ENCODE results near the gene CAMSAP1.

The CAMSAP1 gene

GRCh38 chr9:135937521-135938489 is 30.5 kb upstream of the CAMSAP1 start:
- DNase-seq = no peak

GRCh38 chr9:135933114-135933513 is 25.8 kb upstream of the CAMSAP1 start:
- DNase-seq = no peak

DNA sequence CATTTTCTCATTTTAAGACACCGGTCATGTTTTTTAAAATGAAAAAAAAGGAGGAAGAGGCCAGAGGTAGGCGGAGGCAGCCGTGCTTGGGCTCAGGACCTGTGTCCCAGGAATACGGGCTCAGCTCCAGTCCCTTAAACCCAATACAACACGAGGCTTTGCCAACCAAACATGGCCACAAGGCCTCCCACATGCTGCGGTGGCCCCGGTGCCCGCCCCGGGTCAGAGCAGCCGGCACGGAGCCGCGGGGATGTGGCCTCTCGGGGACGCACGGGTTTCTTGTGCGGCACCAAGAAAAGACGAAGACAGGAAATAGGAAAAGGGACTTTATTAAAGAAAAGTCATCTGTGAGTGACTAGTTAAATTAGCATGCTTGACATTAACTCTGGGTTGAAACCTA is 25.3 kb upstream of the CAMSAP1 start:
- no peak for DNase-seq

DNA sequence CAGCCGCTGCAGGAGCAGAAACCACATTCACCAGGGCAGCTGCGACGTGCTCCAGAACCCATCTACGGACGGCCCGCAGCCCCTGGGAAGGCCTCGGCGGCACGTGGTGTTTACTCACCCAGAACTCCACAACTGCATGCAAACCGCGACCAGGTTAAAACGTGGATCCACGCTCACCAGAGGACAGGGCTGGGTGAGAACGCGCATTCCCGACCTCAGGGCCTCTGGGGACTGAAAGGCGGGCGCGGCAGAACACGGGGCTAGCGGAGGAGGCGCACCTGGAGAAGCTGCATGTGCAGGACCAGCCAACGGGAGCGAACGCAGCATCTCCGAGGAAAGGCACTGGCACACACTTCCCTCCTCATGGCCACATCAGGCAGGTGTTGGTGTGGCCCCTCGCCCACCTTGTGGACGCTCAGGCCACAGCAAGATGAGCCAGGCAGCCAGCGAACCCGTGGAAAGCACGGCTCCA is 24.0 kb upstream of the CAMSAP1 start:
- no peak for DNase-seq

- no peak for DNase-seq
These were observed 23.4 kb upstream of the CAMSAP1 start for GRCh38 chr9:135930446-135931345.

DNA sequence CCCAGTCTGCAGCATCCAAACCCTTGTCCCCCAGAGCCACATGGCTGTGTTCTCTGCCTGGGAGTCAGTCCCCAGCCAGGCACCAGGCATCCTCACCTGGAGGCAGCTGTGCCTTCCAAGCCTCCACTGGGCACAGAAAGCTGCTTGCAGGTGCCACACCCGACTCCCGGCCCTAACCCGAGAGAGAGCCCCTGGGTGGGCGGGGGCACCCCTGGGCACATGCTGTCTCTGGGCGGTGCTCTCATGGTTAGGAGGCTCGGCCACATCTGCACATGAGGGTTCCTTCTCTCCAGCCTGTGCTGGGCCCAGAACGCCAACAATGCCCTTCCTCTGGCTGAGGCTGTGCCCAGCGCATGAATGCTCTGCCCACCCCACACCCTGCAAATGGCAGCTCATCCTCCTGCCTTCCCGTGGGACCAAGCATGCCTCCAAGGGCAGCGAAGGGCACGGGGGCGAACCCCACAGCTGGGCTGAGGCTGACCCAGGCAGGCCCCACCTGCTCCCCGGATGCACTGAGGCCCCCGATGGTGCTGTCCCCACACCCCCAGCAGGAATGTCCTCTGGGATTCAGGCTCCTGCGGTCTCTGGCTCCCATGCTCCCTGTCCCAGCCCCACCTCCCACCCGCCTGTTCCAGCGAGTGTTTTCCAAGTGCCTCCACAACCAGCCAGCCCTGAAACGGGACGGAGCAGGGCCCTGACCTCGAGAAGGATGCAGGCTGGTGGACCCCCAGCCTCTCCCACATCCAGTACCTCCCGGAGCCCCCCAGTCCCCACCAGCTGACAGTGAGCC is 22.5 kb upstream of the CAMSAP1 start:
- DNase-seq = no peak

DNA sequence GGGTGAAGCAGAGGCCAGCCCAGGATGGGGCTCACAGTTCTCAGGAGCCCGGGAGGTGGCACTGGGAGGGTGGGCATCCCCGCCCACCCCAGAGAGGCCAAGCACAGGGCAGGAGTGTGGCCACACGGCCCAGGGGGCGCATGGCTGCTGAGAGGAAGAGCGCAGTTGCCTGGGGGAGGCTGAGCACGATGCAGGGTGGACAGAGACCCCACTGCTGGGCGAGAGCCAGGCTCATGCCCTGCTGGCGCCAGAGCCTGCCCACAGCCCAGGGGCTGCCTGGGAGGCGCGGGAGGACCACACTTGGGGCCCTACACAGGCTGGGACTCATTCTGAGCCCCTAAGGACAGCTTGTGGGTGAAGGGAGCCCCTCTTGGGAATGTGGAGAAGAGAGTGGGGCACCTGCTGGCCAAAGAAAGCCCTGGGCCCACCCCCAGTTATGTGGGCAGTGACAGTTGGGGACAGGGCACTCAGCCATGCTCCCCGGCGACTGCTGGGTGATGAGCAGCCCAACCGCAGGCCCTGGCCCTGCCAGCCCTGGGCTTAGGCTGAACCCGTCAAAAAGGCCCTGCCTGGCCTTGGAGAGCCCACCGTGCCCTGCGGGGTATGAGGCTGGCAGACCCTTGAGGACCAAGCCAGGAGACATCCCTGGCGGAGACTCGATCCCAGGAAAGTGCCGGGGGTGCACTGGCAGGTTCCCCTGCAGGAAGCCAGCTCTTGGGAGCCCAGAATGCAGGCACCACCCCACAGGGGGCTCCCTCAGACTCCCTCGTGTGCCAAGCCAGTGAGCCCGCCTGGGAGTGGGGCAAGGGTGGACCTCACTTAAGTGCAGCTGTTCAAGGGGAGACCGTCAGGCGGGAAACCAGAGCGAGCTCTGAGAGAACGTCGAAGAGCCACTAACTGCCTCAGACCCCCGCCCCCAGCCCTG is 21.6 kb upstream of the CAMSAP1 start:
- DNase-seq = no peak

DNA sequence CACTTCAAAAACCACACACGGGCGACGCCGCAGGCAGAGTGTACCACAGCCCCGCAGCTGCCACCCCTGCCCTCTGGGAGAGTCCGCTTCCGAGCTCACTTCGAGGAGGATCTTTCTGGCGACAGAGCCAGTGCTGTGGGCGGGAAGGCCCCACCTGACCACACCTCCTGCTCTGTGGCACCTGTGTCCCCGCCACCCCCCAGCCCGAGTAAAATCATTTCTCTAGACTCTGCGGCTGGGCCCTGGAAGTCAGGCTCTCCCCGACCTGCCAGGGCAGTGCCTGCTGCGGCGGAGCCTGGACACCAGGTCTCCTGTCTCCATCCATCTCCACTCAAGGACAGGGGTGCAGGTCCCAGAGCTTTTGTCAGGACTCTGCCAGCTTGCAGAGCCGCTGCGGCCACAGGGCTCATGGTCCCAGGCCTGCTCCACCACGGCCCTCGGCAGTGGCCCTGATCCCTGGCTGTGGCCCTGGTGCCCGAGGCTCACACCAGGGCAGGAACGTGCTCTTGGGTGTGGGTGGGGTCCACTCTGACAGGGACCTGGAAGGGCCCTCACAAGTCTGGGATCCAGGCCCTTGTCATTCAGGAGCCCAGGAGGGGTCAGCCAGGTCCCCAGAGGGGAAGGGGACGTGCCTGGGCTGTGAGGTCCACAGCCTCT is 20.9 kb upstream of the CAMSAP1 start:
- no peak for DNase-seq

DNA sequence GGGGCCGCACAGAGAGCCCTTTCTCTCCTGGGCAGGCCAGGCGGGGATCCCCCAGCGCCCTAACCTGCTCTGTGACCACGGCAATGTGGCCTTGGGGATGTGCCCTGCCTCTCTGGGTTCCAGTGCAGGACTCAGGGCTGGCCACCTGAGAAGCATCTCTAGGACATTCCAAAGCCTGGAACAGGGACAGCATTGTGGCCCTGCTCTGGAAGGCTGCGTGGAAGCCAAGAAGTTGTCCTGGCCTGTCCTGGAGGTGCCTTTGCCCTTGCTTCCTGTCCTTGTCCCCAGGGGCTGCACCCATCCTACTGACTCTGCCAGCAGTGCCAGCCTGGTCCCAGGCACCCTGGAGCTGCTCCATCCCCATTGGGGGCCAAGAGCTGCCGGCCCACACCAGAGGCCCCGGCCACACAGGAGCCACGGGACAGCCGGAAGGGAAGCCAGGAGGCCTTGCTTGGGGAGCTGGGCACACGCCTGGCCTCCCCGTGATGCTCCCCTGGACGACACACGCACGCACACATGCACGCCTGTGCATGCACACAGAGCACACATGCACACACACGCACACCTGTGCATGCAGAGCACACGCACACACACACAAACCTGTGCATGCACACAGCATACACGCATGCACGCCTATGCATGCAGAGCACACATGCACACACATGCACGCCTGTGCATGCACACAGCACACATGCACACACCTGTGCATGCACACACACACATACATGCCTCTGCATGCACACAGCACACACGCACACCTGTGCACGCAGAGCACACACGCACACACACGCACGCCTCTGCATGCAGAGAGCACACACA is 20.1 kb upstream of the CAMSAP1 start:
- no peak for DNase-seq

GRCh38 chr9:135926402-135927194 is 19.3 kb upstream of the CAMSAP1 start:
- no peak for DNase-seq

DNA sequence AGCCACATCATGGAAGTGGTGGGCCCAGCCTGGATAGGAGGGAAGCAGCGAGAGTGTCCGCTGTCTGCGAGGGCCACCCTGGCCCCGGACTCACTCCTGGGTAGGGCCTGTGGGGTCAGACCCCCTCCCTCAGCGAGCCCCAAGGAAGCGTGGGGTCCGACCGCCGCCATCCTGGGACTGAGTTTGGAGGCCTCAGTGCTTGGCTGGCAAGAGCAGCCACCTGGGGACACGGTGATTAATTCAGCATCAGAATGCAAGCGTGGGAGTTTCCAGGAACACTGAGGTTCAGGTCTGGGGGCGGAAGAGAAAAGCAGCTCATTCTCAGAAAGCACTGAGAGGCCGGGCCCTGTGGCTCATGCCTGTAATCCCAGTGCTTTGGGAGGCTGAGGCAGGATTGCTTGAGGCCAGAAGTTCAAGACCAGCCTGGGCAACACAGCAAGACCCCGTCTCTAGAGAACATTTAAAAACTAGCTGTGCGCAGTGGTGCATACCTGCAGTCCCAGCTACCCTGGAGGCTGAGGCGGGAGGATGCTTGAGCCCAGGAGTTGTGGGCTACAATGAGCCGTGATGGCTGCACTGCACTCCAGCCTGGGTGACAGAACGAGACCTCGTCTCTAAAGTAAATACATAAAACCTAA is 18.3 kb upstream of the CAMSAP1 start:
- DNase-seq = no peak

- no peak for DNase-seq
These were observed 17.4 kb upstream of the CAMSAP1 start for GRCh38 chr9:135924628-135925338.

- no peak for DNase-seq
These were observed 16.2 kb upstream of the CAMSAP1 start for GRCh38 chr9:135923508-135923907.

- no peak for DNase-seq
These were observed 14.5 kb upstream of the CAMSAP1 start for GRCh38 chr9:135921749-135922310.

GRCh38 chr9:135920973-135921585 is 13.7 kb upstream of the CAMSAP1 start:
- DNase-seq = no peak

DNA sequence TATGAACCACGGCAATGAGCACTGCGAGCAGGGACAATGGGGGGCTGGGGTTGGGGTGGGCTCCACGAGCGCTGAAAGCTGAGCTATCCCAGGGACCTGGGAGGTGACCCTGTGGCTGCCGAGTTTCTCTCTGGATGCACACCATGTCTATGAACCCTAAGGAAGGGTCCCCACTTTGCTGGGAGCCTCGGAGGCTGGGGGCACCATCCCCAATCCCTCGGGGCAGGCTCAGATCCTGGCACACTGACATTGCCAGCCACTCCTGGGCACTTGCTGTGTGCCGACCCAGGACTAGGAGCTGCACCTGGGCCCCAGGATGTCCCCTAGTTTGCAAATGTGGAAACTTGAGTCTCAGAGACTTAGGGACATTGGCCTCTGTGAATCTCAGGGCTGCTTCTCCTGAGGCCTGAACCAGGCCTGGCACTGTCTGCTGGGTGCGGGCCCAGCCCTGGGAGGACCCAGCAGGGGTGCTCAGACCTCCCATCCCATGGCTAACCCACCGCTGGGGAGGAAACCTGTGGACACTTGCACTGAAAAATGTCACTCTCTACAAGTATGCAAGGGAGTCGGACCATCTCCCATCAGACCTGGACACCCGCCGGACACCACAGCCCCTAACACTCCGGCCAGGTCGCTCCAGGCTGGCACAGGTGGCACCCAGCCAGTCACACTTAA is 13.0 kb upstream of the CAMSAP1 start:
- DNase-seq = no peak
